Natural killer cell (primary cell): ENCODE data around the gene TENM4. TPM values are rescaled to one million over a fixed set of nuclear protein-coding genes. Genes with fewer than 3 reads are reported as not detected.

Source experiments
- ATAC-seq, 3 donors: fragments of 150-1000 bp in 2 of 3; fragments of 200-7000 bp in 1 of 3; cut with Tn5 transposase; 1 replicate in 1 of 3; 2 replicates in 2 of 3; pipeline ENCODE4 v1.10.0; 2021; ENCODE audit warnings: mild to moderate bottlenecking in 2 of 3, moderate library complexity in 2 of 3
- DNase-seq, 2 donors: peaks; one replicate each; pipeline versions ENCODE4 v3.0.0 to v3.0.0-alpha.2; 2013 to 2021; ENCODE audit warnings: mixed read lengths in 1 of 2
- H3K27ac ChIP-seq: one replicate; pipeline ENCODE4 v1.5.1; 2013; ENCODE audit warnings: mild to moderate bottlenecking, low read length
- H3K27me3 ChIP-seq: one replicate; pipeline ENCODE4 v1.6.1; 2013; ENCODE audit warnings: low read length; ENCODE audit not compliant: control insufficient read depth, insufficient read depth
- H3K36me3 ChIP-seq: one replicate; pipeline ENCODE4 v1.6.1; 2013; ENCODE audit warnings: low read length; ENCODE audit not compliant: control insufficient read depth, insufficient read depth
- H3K4me1 ChIP-seq: one replicate; pipeline ENCODE4 v1.6.1; 2013; ENCODE audit warnings: low read length; ENCODE audit not compliant: control insufficient read depth, insufficient read depth
- H3K4me3 ChIP-seq: one replicate; pipeline ENCODE4 v1.5.1; 2013; ENCODE audit warnings: low read length
- H3K9me3 ChIP-seq: one replicate; pipeline ENCODE4 v1.6.1; 2013; ENCODE audit warnings: low read length; ENCODE audit not compliant: control insufficient read depth, insufficient read depth
- H3K27ac Mint-ChIP-seq, 2 donors: one replicate each; pipeline ENCODE4 v1.8.0; 2022; ENCODE audit warnings: mild to moderate bottlenecking in 2 of 2, mixed read lengths in 2 of 2, moderate library complexity in 1 of 2
- H3K27me3 Mint-ChIP-seq, 2 donors: one replicate each; pipeline ENCODE4 v1.8.0; 2022; ENCODE audit warnings: low read depth in 2 of 2, mixed read lengths in 2 of 2
- H3K36me3 Mint-ChIP-seq: one replicate; pipeline ENCODE4 v1.8.0; 2022; ENCODE audit warnings: mixed read lengths
- H3K4me1 Mint-ChIP-seq, 2 donors: one replicate each; pipeline ENCODE4 v1.8.0; 2022; ENCODE audit warnings: mixed read lengths in 2 of 2
- H3K4me3 Mint-ChIP-seq: one replicate; pipeline ENCODE4 v1.8.0; 2022; ENCODE audit warnings: mild to moderate bottlenecking, moderate library complexity, mixed read lengths
- H3K9me3 Mint-ChIP-seq, 2 donors: one replicate each; pipeline ENCODE4 v1.8.0; 2022; ENCODE audit warnings: mixed read lengths in 2 of 2
- WGBS: methylation state at CpG from one replicate; pipeline ENCODE4 v1.1.7; 2013; ENCODE audit warnings: missing lambda C conversion rate; ENCODE audit not compliant: insufficient coverage; 5-methylcytosine and 5-hydroxymethylcytosine counted together
- intact Hi-C: fragments of 100-400 bp; cut with micrococcal nuclease; formaldehyde crosslinking; loops from one replicate; pipeline ENCODE4 v1.14.2; 2022
- total RNA-seq, 4 donors: library from RNA; stranded (reverse); fragments of 120-200 nt in 1 of 4; gene quantifications; one replicate each; pipeline versions ENCODE4 v1.2.3 to v1.2.4, GENCODE V29; 2013 to 2022
- TF ChIP-seq, protein P1 (sequence below): fragments of 200-600 bp; IDR thresholded peaks from one replicate; pipeline ENCODE4 v1.8.0; 2022; ENCODE audit warnings: antibody characterized with exemption

The TENM4 gene
- total RNA-seq, 3 donors from 2014 or later (not counting 1 experiment from before 2014, with no cell fraction given) = 0.63 to 0.75 TPM; not detected in 1

DNA sequence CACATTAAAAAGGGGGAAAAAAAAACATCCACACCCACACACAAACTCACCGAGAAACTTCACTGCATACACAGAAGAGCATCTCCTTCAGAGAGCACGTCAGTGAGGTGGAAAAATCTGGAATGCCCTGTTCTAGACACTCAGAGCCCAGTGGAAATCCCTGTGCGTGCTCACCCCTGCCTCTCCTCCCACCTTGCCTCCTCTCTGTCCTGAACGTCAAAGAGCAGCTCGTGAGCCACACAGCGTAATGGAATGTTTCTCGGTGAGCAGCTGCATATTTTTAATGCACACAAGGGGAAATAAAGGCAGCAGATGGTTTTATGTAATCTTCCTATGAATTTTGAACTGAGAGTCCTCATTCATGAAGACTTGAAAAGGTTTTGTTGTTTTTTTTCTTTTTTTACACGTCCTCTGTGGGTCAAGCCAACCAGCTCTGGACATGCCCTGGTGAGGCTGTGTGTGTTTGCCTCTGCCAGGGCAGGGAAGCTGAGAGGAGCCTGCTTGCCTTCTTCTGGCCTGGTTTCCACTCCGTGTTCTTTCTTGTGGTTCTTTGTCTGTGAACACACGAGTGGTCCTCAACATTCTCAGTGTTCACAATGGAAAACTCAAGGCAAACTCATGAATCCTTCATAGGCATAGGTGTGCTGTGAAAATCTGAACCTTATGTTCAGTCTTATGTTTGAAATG is 219.2 kb downstream of the TENM4 start:
- no peaks in the 10 kb centered on the region for H3K9me3 ChIP-seq
- no peaks in the 10 kb centered on the region for H3K4me1 ChIP-seq
- TF ChIP-seq, protein P1, sequence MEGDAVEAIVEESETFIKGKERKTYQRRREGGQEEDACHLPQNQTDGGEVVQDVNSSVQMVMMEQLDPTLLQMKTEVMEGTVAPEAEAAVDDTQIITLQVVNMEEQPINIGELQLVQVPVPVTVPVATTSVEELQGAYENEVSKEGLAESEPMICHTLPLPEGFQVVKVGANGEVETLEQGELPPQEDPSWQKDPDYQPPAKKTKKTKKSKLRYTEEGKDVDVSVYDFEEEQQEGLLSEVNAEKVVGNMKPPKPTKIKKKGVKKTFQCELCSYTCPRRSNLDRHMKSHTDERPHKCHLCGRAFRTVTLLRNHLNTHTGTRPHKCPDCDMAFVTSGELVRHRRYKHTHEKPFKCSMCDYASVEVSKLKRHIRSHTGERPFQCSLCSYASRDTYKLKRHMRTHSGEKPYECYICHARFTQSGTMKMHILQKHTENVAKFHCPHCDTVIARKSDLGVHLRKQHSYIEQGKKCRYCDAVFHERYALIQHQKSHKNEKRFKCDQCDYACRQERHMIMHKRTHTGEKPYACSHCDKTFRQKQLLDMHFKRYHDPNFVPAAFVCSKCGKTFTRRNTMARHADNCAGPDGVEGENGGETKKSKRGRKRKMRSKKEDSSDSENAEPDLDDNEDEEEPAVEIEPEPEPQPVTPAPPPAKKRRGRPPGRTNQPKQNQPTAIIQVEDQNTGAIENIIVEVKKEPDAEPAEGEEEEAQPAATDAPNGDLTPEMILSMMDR = no peak
- Mint-ChIP-seq H3K36me3 (no peaks in the 10 kb centered on the region), H3K4me1 (no peaks in the 10 kb centered on the region), H3K27ac (no peak overlapping the region), H3K9me3 (peaks cover 0 to 9% of the 10 kb centered on the region in 2 donors), H3K27me3 (peaks cover 0 to 3% of the 10 kb centered on the region in 2 donors), H3K4me3 (no peak overlapping the region)
- H3K36me3 ChIP-seq = no peaks in the 10 kb centered on the region
- ATAC-seq (no peak), DNase-seq (no peak)
- no peaks in the 10 kb centered on the region for H3K27me3 ChIP-seq
- H3K27ac ChIP-seq = no peak overlapping the region
- no peak overlapping the region for H3K4me3 ChIP-seq
- WGBS = 87% methylated on average over 10 of the region's 10 CpGs
- intact Hi-C loops = no loop called here

DNA sequence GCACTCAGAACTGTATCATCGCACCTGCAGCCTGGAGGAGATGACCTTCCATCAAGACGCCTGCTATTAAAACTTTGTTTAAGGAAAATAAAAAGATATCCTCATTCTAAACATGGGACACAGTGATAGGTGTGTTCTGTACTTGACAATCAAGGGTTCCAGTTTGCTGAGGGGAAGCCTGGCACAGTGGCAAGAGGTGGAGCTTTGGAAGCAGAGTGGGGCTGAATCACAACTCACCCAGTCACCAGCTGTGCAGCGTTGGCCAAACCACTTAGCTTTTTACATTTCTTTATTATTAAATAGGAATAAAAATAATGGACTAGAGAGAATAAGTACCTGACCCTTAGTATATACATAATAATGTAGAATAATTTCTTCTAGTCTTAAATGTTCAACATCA is 220.7 kb downstream of the TENM4 start:
- H3K9me3 Mint-ChIP-seq = peaks cover 0 to 9% of the 10 kb centered on the region in 2 donors
- no peaks in the 10 kb centered on the region for H3K4me1 Mint-ChIP-seq
- DNase-seq (no peak), ATAC-seq (no peak)
- H3K9me3 ChIP-seq = no peaks in the 10 kb centered on the region
- H3K27me3 Mint-ChIP-seq = peaks cover 0 to 3% of the 10 kb centered on the region in 2 donors
- no peak overlapping the region for H3K27ac Mint-ChIP-seq
- H3K27me3 ChIP-seq = no peaks in the 10 kb centered on the region
- no peak overlapping the region for H3K4me3 Mint-ChIP-seq
- no peak overlapping the region for H3K4me3 ChIP-seq
- intact Hi-C loops = no loop called here
- TF ChIP-seq, protein P1 = no peak
- no CpG with 5 or more reads among the region's 3 CpGs for WGBS
- H3K27ac ChIP-seq = no peak overlapping the region
- no peaks in the 10 kb centered on the region for H3K36me3 Mint-ChIP-seq
- no peaks in the 10 kb centered on the region for H3K36me3 ChIP-seq
- H3K4me1 ChIP-seq = no peaks in the 10 kb centered on the region

DNA sequence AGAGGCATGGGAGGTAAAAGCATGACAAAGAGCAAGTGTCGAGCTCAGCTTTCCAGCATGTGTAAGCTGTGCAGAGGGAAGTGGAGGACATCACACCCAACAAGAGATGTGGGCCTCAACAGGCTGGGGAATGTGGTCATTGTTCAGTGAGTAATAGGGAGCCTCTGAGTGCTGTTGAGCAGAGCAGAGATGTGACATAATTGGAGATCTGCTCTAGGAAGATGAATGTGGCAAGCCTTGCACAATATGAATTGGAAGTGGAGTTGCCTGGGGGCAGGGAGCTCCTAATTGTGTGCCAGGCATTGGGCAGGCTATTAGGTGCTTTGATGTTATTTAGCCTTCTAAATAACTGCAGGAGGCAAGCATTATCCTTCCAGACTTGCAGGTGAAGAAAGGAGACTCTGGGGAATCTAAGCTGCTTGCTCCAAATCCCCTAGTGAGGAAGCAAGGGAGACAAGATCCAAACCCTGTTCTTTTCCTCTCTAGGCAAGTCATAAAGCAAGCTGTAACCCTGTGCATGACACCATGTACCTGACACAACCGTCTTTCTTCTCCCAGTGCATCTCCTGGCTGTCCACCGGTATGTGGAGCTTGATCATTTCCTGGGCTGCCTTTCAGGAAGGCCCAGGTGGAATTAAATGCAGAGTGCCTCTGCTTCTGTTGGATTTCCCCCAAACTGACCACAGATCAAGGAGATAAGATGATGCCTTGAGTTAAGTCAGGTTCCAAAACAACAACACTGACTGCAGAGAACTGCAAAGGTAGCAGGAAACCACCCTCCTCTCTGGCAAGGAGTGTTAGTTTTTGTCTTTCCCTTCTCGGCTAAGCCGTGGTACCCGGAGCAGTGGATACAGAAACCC is 221.4 kb downstream of the TENM4 start:
- WGBS = 71% methylated on average over 6 of the region's 6 CpGs
- no peaks in the 10 kb centered on the region for H3K4me1 Mint-ChIP-seq

More for the DNA sequence above, 221.4 kb downstream of the TENM4 start:
- H3K4me3 ChIP-seq = no peak overlapping the region
- Mint-ChIP-seq H3K36me3 (no peaks in the 10 kb centered on the region), H3K27ac (no peak overlapping the region), H3K27me3 (peaks cover 0 to 3% of the 10 kb centered on the region in 2 donors), H3K4me3 (no peak overlapping the region), H3K9me3 (peaks cover 0 to 9% of the 10 kb centered on the region in 2 donors)
- no peaks in the 10 kb centered on the region for H3K9me3 ChIP-seq
- H3K27me3 ChIP-seq = no peaks in the 10 kb centered on the region
- ATAC-seq = peak in 1 of 3 donors; percentile 28
- H3K36me3 ChIP-seq = no peaks in the 10 kb centered on the region
- TF ChIP-seq, protein P1 = no peak
- no peak overlapping the region for H3K27ac ChIP-seq
- H3K4me1 ChIP-seq = no peaks in the 10 kb centered on the region
- intact Hi-C loops = no loop called here
- no peak for DNase-seq
